K562 (cell line): ENCODE results near the gene MXD3. TPM values are rescaled to one million over a fixed set of nuclear protein-coding genes. Genes with fewer than 3 reads are reported as not detected.

ENCODE experiments used
- ATAC-seq: fragments of 200-7000 bp; cut with Tn5 transposase; 3 replicates; pipeline ENCODE4 v1.9.1; 2020; ENCODE audit warnings: moderate library complexity
- BruUV-seq: library from RNA; stranded (reverse); fragments of 400-500 nt; replicated peaks from 2 replicates; lab custom pipeline; 2021; lab: Mats Ljungman, UMichigan
- CTCF ChIA-PET: fragments of 300-600 bp; formaldehyde crosslinking; extraction: SDS; loops from one replicate; lab custom pipeline; 2021; ENCODE audit warnings: low intra/inter-chr PET ratio; lab: Yijun Ruan, JAX
- POLR2A ChIA-PET: fragments of 300-600, 350-650 bp; sonication (Branson Sonifier 250); formaldehyde crosslinking; extraction: SDS; loops from one replicate; lab custom pipeline; 2021; ENCODE audit warnings: antibody characterized with exemption, inconsistent platforms; lab: Yijun Ruan, JAX
- DNase-seq, 4 experiments: peaks; one replicate each; pipeline versions ENCODE4 v3.0.0 to v3.0.0-alpha.2; 2011 to 2018; ENCODE audit warnings: low spot score in 3 of 4, mixed read lengths in 3 of 4; ENCODE audit errors: extremely low read depth in 1 of 4
- FAIRE-seq: peaks from 2 replicates; lab custom pipeline; 2011; peaks lifted over from hg19 to GRCh38; lab: Jason Lieb, UNC
- H2AFZ ChIP-seq: 2 replicates; pipeline ENCODE4 v1.6.0; 2011; ENCODE audit warnings: low read depth, low read length, control low read depth, inconsistent platforms
- H3K27ac ChIP-seq: fragments of 200-600 bp; 3 replicates; pipeline ENCODE4 v1.8.0; 2011; ENCODE audit warnings: low read depth, mild to moderate bottlenecking, control low read depth, inconsistent platforms, low read length, moderate library complexity, mixed read lengths; ENCODE audit errors: extremely low read depth
- H3K27me3 ChIP-seq, 2 experiments: fragments of 300-600 bp in 1 of 2; 2 replicates in 1 of 2; 3 replicates in 1 of 2; pipeline versions ENCODE4 v1.6.0 to v1.8.0; 2011; ENCODE audit warnings: inconsistent platforms in 2 of 2, low read length in 2 of 2, mild to moderate bottlenecking in 1 of 2, mixed read lengths in 1 of 2, moderate library complexity in 1 of 2; ENCODE audit not compliant: control insufficient read depth in 2 of 2, insufficient read depth in 2 of 2
- H3K36me3 ChIP-seq: fragments of 300-600 bp; 3 replicates; pipeline ENCODE4 v1.8.0; 2011; ENCODE audit warnings: mild to moderate bottlenecking, low read length, inconsistent platforms; ENCODE audit not compliant: control insufficient read depth, insufficient read depth
- H3K4me1 ChIP-seq, 2 experiments: fragments of 200-600 bp in 1 of 2; replicated peaks in 1 of 2; 2 replicates in 1 of 2; 3 replicates in 1 of 2; pipeline versions ENCODE4 v1.5.1 to v1.8.0; 2011; ENCODE audit warnings: inconsistent platforms in 2 of 2, low read length in 2 of 2, mild to moderate bottlenecking in 1 of 2, mixed read lengths in 1 of 2, moderate library complexity in 1 of 2; ENCODE audit not compliant: control insufficient read depth in 2 of 2, insufficient read depth in 2 of 2
- H3K4me2 ChIP-seq: 2 replicates; pipeline ENCODE4 v1.6.1; 2011; ENCODE audit warnings: low read length, control low read depth, inconsistent platforms, mixed read lengths; ENCODE audit not compliant: insufficient read depth
- H3K4me3 ChIP-seq: fragments of 200-600 bp; sonication (generic), shearing (Covaris generic); 2 replicates; pipeline ENCODE4 v1.5.1; 2016; ENCODE audit warnings: control low read depth, inconsistent platforms
- H3K79me2 ChIP-seq: fragments of 200-600 bp; 3 replicates; pipeline ENCODE4 v1.8.0; 2011; ENCODE audit warnings: low read length, inconsistent platforms; ENCODE audit not compliant: control insufficient read depth, insufficient read depth
- H3K9ac ChIP-seq, 2 experiments: 2 replicates each; pipeline versions ENCODE4 v1.6.0 to v1.6.1; 2011; ENCODE audit warnings: low read depth in 2 of 2, low read length in 2 of 2, control low read depth in 1 of 2, inconsistent platforms in 1 of 2, mild to moderate bottlenecking in 1 of 2, mixed read lengths in 1 of 2; ENCODE audit not compliant: insufficient read depth in 1 of 2
- H3K9me1 ChIP-seq: one replicate; pipeline ENCODE4 v1.6.0; 2011; ENCODE audit warnings: inconsistent platforms, mild to moderate bottlenecking, low read length, moderate library complexity; ENCODE audit not compliant: control insufficient read depth, insufficient read depth
- H3K9me3 ChIP-seq: replicated peaks from 2 replicates; pipeline ENCODE4 v1.5.1; 2011; ENCODE audit warnings: low read depth, low read length, inconsistent platforms; ENCODE audit not compliant: control insufficient read depth, insufficient read depth
- H4K20me1 ChIP-seq: replicated peaks from 2 replicates; pipeline ENCODE4 v1.6.1; 2011; ENCODE audit warnings: low read length, inconsistent platforms, mixed read lengths; ENCODE audit not compliant: control insufficient read depth, insufficient read depth
- BCL6 ChIP-seq: fragments of 250-450 bp; sonication (Bioruptor Pico); IDR thresholded peaks from 2 replicates; pipeline ENCODE4 v1.4.0; 2020
- BRCA1 ChIP-seq, 2 experiments: fragments of 450-650 bp in 1 of 2; sonication (generic) in 1 of 2; formaldehyde crosslinking in 1 of 2; IDR thresholded peaks; 2 replicates each; pipeline versions ENCODE4 v1.5.0 to v1.6.1; 2017 to 2020; ENCODE audit warnings: mild to moderate bottlenecking in 1 of 2, missing genetic modification reagents in 1 of 2
- CBX5 ChIP-seq: IDR thresholded peaks from 2 replicates; pipeline ENCODE4 v1.6.1; 2014; ENCODE audit warnings: low read depth, borderline replicate concordance
- DPF2 ChIP-seq: fragments of 450-650 bp; IDR thresholded peaks from 2 replicates; pipeline ENCODE4 v1.6.1; 2016
- FOSL1 ChIP-seq: fragments of 200-800 bp; sonication (Bioruptor generic); conservative IDR thresholded peaks from 2 replicates; pipeline ENCODE4 v1.6.1; 2016; ENCODE audit warnings: missing genetic modification characterization, missing compliant biosample characterization
- HDAC6 ChIP-seq: IDR thresholded peaks from 2 replicates; pipeline ENCODE4 v1.6.1; 2012; ENCODE audit warnings: low read depth, mild to moderate bottlenecking, control low read depth, inconsistent platforms, low read length, moderate library complexity
- HNRNPL ChIP-seq: fragments of 200-400 bp; formaldehyde crosslinking; IDR thresholded peaks from 2 replicates; pipeline ENCODE4 v1.6.1; 2017; ENCODE audit warnings: low read depth, mild to moderate bottlenecking, low read length
- HNRNPUL1 ChIP-seq: fragments of 200-400 bp; formaldehyde crosslinking; IDR thresholded peaks from 2 replicates; pipeline ENCODE4 v1.6.1; 2017; ENCODE audit warnings: low read length
- NCOA6 ChIP-seq: fragments of 450-650 bp; IDR thresholded peaks from 2 replicates; pipeline ENCODE4 v1.6.1; 2017; ENCODE audit warnings: mild to moderate bottlenecking
- SETDB1 ChIP-seq: IDR thresholded peaks from one replicate; pipeline ENCODE4 v1.6.1; 2012; ENCODE audit warnings: low read length, control low read depth, inconsistent platforms
- ZNF133 ChIP-seq: fragments of 250-450 bp; sonication (Bioruptor Pico); IDR thresholded peaks from 2 replicates; pipeline ENCODE4 v1.4.0; 2020; ENCODE audit warnings: mild to moderate bottlenecking
- ZNF551 ChIP-seq: fragments of 250-450 bp; sonication (Bioruptor Pico); IDR thresholded peaks from 2 replicates; pipeline ENCODE4 v1.5.0; 2021; ENCODE audit warnings: mild to moderate bottlenecking, moderate library complexity
- WGBS: fragments of 100-300 bp; shearing (Covaris generic); methylation state at CpG from one replicate; pipeline ENCODE4 v1.1.6; 2016; ENCODE audit warnings: low coverage, mixed read lengths; ENCODE audit not compliant: insufficient coverage; ENCODE audit errors: missing lambda C conversion rate; 5-methylcytosine and 5-hydroxymethylcytosine counted together
- in situ Hi-C: fragments of 300-500 bp; cut with MboI; formaldehyde crosslinking; loops from 4 replicates; pipeline ENCODE4 v1.15.0; 2018; ENCODE audit warnings: inconsistent platforms, mixed read lengths
- intact Hi-C: fragments of 100-400 bp; cut with micrococcal nuclease; formaldehyde crosslinking; loops from 2 replicates; pipeline ENCODE4 v1.14.2; 2022
- polyA plus RNA-seq, 8 experiments: library from polyadenylated mRNA; depleted of rRNA in 4 of 8; stranded (reverse) in 5 of 8; unstranded in 3 of 8; fragments of >200 nt; fragmentation: Nextera tagmentation in 2 of 8; fragmentation: Illumina TruSeq in 1 of 8; extraction: Ambion mirVana in 2 of 8; extraction: Trizol in 1 of 8; gene quantifications; 2 replicates each; pipeline versions ENCODE4 v1.2.1 to v1.2.3, GENCODE V29; 2011 to 2014; ENCODE audit warnings: inconsistent platforms in 1 of 8, missing spikeins in 1 of 8
- total RNA-seq, 7 experiments: library from RNA; depleted of rRNA in 6 of 7; stranded (reverse); fragments of >200 nt in 6 of 7; fragmentation: Illumina TruSeq in 2 of 7; extraction: Trizol in 2 of 7; gene quantifications; 2 replicates each; pipeline versions ENCODE4 v1.2.1 to v1.2.3, GENCODE V29; 2011 to 2021; ENCODE audit warnings: low replicate concordance in 1 of 7
- TF ChIP-seq, protein P1 (sequence below): fragments of 250-450 bp; sonication (Bioruptor Pico); IDR thresholded peaks from 2 replicates; pipeline ENCODE4 v1.8.0; 2022; ENCODE audit warnings: inconsistent platforms

The MXD3 gene
- total and polyA plus RNA-seq, 9 of the 15 experiments (the other 6 are each of a cell fraction or from before 2014, with no cell fraction given), result 0.28 to 24.8 (median 4.5) TPM

DNA sequence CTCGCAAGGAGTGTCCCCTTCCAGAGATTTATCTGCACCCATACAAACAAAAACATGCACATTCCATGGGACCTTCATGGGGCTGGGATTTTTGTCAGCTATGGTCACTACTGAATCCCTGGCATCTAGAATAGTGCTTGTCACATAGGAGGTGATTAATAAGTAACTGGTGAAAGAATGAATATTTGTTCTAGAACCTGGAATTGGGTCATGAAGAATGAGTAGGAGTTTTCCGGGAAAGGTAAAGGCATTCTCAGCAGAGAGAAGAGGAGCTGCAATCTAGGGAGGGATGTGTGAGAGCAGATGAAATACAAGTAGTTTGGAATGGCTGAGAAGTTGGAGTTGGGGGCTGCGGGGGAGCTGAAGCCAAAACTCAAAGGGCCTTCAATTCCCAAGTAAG is 42.6 kb upstream of the MXD3 start:
- H3K27ac ChIP-seq, result no peak overlapping the region
- no peak overlapping the region for H3K4me3 ChIP-seq
- 31% methylated on average over 3 of the region's 3 CpGs for WGBS
- H3K4me1 ChIP-seq, result peaks cover 15 to 37% of the 10 kb centered on the region in 2 experiments; a peak in 4 of 5 replicates
- H3K79me2 ChIP-seq, result peaks cover 23% of the 10 kb centered on the region
- ATAC-seq (no peak), DNase-seq (no peak), FAIRE-seq (no peak)
- in situ Hi-C loops, result no loop called here
- intact Hi-C loops, result no loop called here
- ChIA-PET CTCF (no interaction called here), POLR2A (no interaction called here)
- 0 out of 2 replicates have a peak, but pooled peaks cover 3% of the 10 kb centered on the region for H3K9me3 ChIP-seq
- H4K20me1 ChIP-seq, result no peaks in the 10 kb centered on the region
- no peak overlapping the region for H3K4me2 ChIP-seq
- no peak overlapping the region for H2AFZ ChIP-seq
- no peaks in the 10 kb centered on the region for H3K27me3 ChIP-seq
- peaks cover 12% of the 10 kb centered on the region; the same call in 2 of the 3 replicates for H3K36me3 ChIP-seq
- H3K9me1 ChIP-seq, result no peaks in the 10 kb centered on the region
- TF ChIP-seq, protein P1, sequence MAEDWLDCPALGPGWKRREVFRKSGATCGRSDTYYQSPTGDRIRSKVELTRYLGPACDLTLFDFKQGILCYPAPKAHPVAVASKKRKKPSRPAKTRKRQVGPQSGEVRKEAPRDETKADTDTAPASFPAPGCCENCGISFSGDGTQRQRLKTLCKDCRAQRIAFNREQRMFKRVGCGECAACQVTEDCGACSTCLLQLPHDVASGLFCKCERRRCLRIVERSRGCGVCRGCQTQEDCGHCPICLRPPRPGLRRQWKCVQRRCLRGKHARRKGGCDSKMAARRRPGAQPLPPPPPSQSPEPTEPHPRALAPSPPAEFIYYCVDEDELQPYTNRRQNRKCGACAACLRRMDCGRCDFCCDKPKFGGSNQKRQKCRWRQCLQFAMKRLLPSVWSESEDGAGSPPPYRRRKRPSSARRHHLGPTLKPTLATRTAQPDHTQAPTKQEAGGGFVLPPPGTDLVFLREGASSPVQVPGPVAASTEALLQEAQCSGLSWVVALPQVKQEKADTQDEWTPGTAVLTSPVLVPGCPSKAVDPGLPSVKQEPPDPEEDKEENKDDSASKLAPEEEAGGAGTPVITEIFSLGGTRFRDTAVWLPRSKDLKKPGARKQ (CRISPR knock-in tag), result no peak
- TF ChIP-seq ZNF133 (CRISPR knock-in tag) (no peak), HNRNPL (no peak), BCL6 (CRISPR knock-in tag) (no peak), BRCA1 (IDR thresholded peaks at IDR 0.05) (no peak), BRCA1 (CRISPR knock-in tag; IDR thresholded peaks at IDR 0.05) (no peak), SETDB1 (no peak), FOSL1 (tag) (no peak), DPF2 (no peak), CBX5 (no peak), ZNF551 (CRISPR knock-in tag) (no peak), HDAC6 (no peak), HNRNPUL1 (no peak), NCOA6 (no peak)
- BruUV-seq, result no TSS peak
- H3K9ac ChIP-seq, result no peak overlapping the region
